Activated CD8-positive, alpha-beta memory T cell treated with anti-CD3 and anti-CD28 coated beads, Interleukin-2, amount 10 ng/mL, durations not matched to agents 7 days and 5 days (primary cell): Measurements from ENCODE around the gene RNF103. TPM values are rescaled to one million over a fixed set of nuclear protein-coding genes. Genes with fewer than 3 reads are reported as not detected.

ENCODE experiments used
- ATAC-seq: fragments of 150-1000 bp; cut with Tn5 transposase; one replicate; pipeline ENCODE4 v1.10.0; 2021; ENCODE audit warnings: moderate library complexity
- CTCF ChIA-PET: fragments of 350-600 bp; sonication (Branson Sonifier 250); formaldehyde crosslinking; loops from one replicate; lab custom pipeline; 2021; ENCODE audit warnings: antibody characterized with exemption; lab: Charles Lee
- DNase-seq: peaks from one replicate; pipeline ENCODE4 v3.0.0-alpha.2; 2020
- H3K27ac Mint-ChIP-seq: one replicate; pipeline ENCODE4 v1.8.0; 2021; ENCODE audit warnings: mild to moderate bottlenecking, mixed read lengths
- H3K27me3 Mint-ChIP-seq: one replicate; pipeline ENCODE4 v1.8.0; 2021; ENCODE audit warnings: mixed read lengths
- H3K36me3 Mint-ChIP-seq: one replicate; pipeline ENCODE4 v1.8.0; 2021; ENCODE audit warnings: mild to moderate bottlenecking, mixed read lengths
- H3K4me1 Mint-ChIP-seq: one replicate; pipeline ENCODE4 v1.8.0; 2021; ENCODE audit warnings: mixed read lengths
- H3K4me3 Mint-ChIP-seq: one replicate; pipeline ENCODE4 v1.8.0; 2021; ENCODE audit warnings: mild to moderate bottlenecking, moderate library complexity, mixed read lengths
- H3K9me3 Mint-ChIP-seq: one replicate; pipeline ENCODE4 v1.8.0; 2022; ENCODE audit warnings: low read depth, mixed read lengths
- total RNA-seq, 2 experiments: library from RNA; stranded (reverse); gene quantifications; one replicate each; pipeline ENCODE4 v1.2.3, GENCODE V29; 2021

The RNF103 gene
- total RNA-seq, 2 experiments from 2014 or later, result 12.9 to 13.1 TPM

GRCh38 chr2:86638712-86639111 lies 15.0 kb upstream of the RNF103 start:
- H3K4me3 Mint-ChIP-seq, result no peak overlapping the region
- H3K4me1 Mint-ChIP-seq, result no peaks in the 10 kb centered on the region
- peaks cover 6% of the 10 kb centered on the region for H3K27me3 Mint-ChIP-seq
- CTCF ChIA-PET, result no interaction called here
- peaks cover 4% of the 10 kb centered on the region for H3K9me3 Mint-ChIP-seq
- DNase-seq (no peak), ATAC-seq (no peak)
- no peak overlapping the region for H3K27ac Mint-ChIP-seq
- peaks cover 5% of the 10 kb centered on the region for H3K36me3 Mint-ChIP-seq

GRCh38 chr2:86636842-86637241 lies 13.2 kb upstream of the RNF103 start:
- Mint-ChIP-seq H3K4me3 (no peak overlapping the region), H3K27ac (no peak overlapping the region), H3K27me3 (peaks cover 6% of the 10 kb centered on the region), H3K36me3 (peaks cover 3% of the 10 kb centered on the region), H3K9me3 (peaks cover 4% of the 10 kb centered on the region), H3K4me1 (no peaks in the 10 kb centered on the region)
- CTCF ChIA-PET, result no interaction called here
- ATAC-seq (no peak), DNase-seq (no peak)

- Mint-ChIP-seq H3K27ac (no peak overlapping the region), H3K4me1 (no peaks in the 10 kb centered on the region), H3K9me3 (no peaks in the 10 kb centered on the region), H3K27me3 (peaks cover 3% of the 10 kb centered on the region), H3K36me3 (no peaks in the 10 kb centered on the region), H3K4me3 (no peak overlapping the region)
- CTCF ChIA-PET, result interaction anchor here (0.9 kb wide), 1 partner anchor 45 kb away, joined by 3 read pairs; no protein-coding TSS in a partner anchor
- no peak for ATAC-seq
- DNase-seq, result no peak
These were observed 10.7 kb upstream of the RNF103 start for GRCh38 chr2:86634352-86634751.

GRCh38 chr2:86633155-86633651 lies 9.5 kb upstream of the RNF103 start:
- no peak for DNase-seq
- Mint-ChIP-seq H3K9me3 (no peaks in the 10 kb centered on the region), H3K27ac (no peak overlapping the region), H3K27me3 (peaks cover 9% of the 10 kb centered on the region), H3K4me3 (no peak overlapping the region), H3K4me1 (no peaks in the 10 kb centered on the region), H3K36me3 (no peaks in the 10 kb centered on the region)
- CTCF ChIA-PET, result interaction anchor here (0.6 kb wide), 1 partner anchor 1406 kb away, joined by 3 read pairs; no protein-coding TSS in a partner anchor
- no peak for ATAC-seq

GRCh38 chr2:86632672-86633071 lies 9.0 kb upstream of the RNF103 start:
- CTCF ChIA-PET, result no interaction called here
- Mint-ChIP-seq H3K36me3 (no peaks in the 10 kb centered on the region), H3K9me3 (no peaks in the 10 kb centered on the region), H3K4me1 (no peaks in the 10 kb centered on the region), H3K27me3 (peaks cover 9% of the 10 kb centered on the region), H3K4me3 (no peak overlapping the region), H3K27ac (no peak overlapping the region)
- DNase-seq (no peak), ATAC-seq (no peak)

GRCh38 chr2:86631846-86632485 lies 8.3 kb upstream of the RNF103 start:
- Mint-ChIP-seq H3K9me3 (no peaks in the 10 kb centered on the region), H3K27me3 (peaks cover 9% of the 10 kb centered on the region), H3K36me3 (no peaks in the 10 kb centered on the region), H3K4me1 (no peaks in the 10 kb centered on the region), H3K4me3 (no peak overlapping the region), H3K27ac (no peak overlapping the region)
- CTCF ChIA-PET, result no interaction called here
- no peak for ATAC-seq
- DNase-seq, result no peak

GRCh38 chr2:86628091-86628522 lies 4.4 kb upstream of the RNF103 start:
- no peaks in the 10 kb centered on the region for H3K9me3 Mint-ChIP-seq
- DNase-seq (no peak), ATAC-seq (no peak)
- H3K4me1 Mint-ChIP-seq, result peaks cover 5% of the 10 kb centered on the region
- no peak overlapping the region for H3K27ac Mint-ChIP-seq
- H3K27me3 Mint-ChIP-seq, result peaks cover 9% of the 10 kb centered on the region
- H3K4me3 Mint-ChIP-seq, result no peak overlapping the region
- no peaks in the 10 kb centered on the region for H3K36me3 Mint-ChIP-seq
- CTCF ChIA-PET, result no interaction called here

GRCh38 chr2:86627550-86627949 lies 3.9 kb upstream of the RNF103 start:
- ATAC-seq, result no peak

GRCh38 chr2:86625096-86625495 lies 1.4 kb upstream of the RNF103 start:
- CTCF ChIA-PET, result no interaction called here

More at GRCh38 chr2:86627550-86627949, 3.9 kb upstream of the RNF103 start:
- no peaks in the 10 kb centered on the region for H3K36me3 Mint-ChIP-seq
- no peak overlapping the region for H3K27ac Mint-ChIP-seq
- peaks cover 9% of the 10 kb centered on the region for H3K27me3 Mint-ChIP-seq
- DNase-seq, result no peak
- no peak overlapping the region for H3K4me3 Mint-ChIP-seq
- no peaks in the 10 kb centered on the region for H3K9me3 Mint-ChIP-seq
- peaks cover 5% of the 10 kb centered on the region for H3K4me1 Mint-ChIP-seq
- CTCF ChIA-PET, result interaction anchor here (0.8 kb wide), 1 partner anchor 185 kb away, joined by 3 read pairs; no protein-coding TSS in a partner anchor

GRCh38 chr2:86624267-86624547 lies 542 bp upstream of the RNF103 start:
- CTCF ChIA-PET, result no interaction called here
- ATAC-seq (no peak), DNase-seq (no peak)
- Mint-ChIP-seq H3K9me3 (no peaks in the 10 kb centered on the region), H3K27ac (peak overlapping the region; percentile 82), H3K4me1 (peaks cover 20% of the 10 kb centered on the region), H3K36me3 (peaks cover 9% of the 10 kb centered on the region), H3K27me3 (peaks cover 5% of the 10 kb centered on the region), H3K4me3 (peak overlapping the region; percentile 70)

More at GRCh38 chr2:86625096-86625495, 1.4 kb upstream of the RNF103 start:
- H3K36me3 Mint-ChIP-seq, result peaks cover 2% of the 10 kb centered on the region
- ATAC-seq, result no peak
- peaks cover 9% of the 10 kb centered on the region for H3K27me3 Mint-ChIP-seq
- no peak for DNase-seq
- H3K4me1 Mint-ChIP-seq, result peaks cover 19% of the 10 kb centered on the region
- no peaks in the 10 kb centered on the region for H3K9me3 Mint-ChIP-seq
- no peak overlapping the region for H3K4me3 Mint-ChIP-seq
- H3K27ac Mint-ChIP-seq, result no peak overlapping the region

GRCh38 chr2:86623043-86623493 lies 597 bp downstream of the RNF103 start:
- no peaks in the 10 kb centered on the region for H3K27me3 Mint-ChIP-seq
- peak overlapping the region; percentile 97 for H3K27ac Mint-ChIP-seq
- H3K36me3 Mint-ChIP-seq, result peaks cover 14% of the 10 kb centered on the region
- CTCF ChIA-PET, result interaction anchor here (0.8 to 1.7 kb wide), 3 partner anchors 9 to 182 kb away, joined by 3 to 6 read pairs (median 3); partner anchors contain the start of gene KDM3A
- no peaks in the 10 kb centered on the region for H3K9me3 Mint-ChIP-seq
- H3K4me1 Mint-ChIP-seq, result peaks cover 24% of the 10 kb centered on the region
- ATAC-seq (peak; percentile 41), DNase-seq (peak; percentile 67)
- peak overlapping the region; percentile 94 for H3K4me3 Mint-ChIP-seq

GRCh38 chr2:86622519-86623042 lies 1.1 kb downstream of the RNF103 start:
- Mint-ChIP-seq H3K4me3 (peak overlapping the region; percentile 94), H3K27me3 (no peaks in the 10 kb centered on the region), H3K4me1 (peaks cover 26% of the 10 kb centered on the region), H3K9me3 (no peaks in the 10 kb centered on the region), H3K27ac (peak overlapping the region; percentile 97), H3K36me3 (peaks cover 14% of the 10 kb centered on the region)
- CTCF ChIA-PET, result interaction anchor here (0.8 to 1.7 kb wide), 4 partner anchors 9 to 182 kb away, joined by 3 to 6 read pairs (median 3); partner anchors contain the start of gene KDM3A
- DNase-seq (peak; percentile 53), ATAC-seq (no peak)

GRCh38 chr2:86621280-86621943 lies 2.3 kb downstream of the RNF103 start:
- Mint-ChIP-seq H3K4me1 (peaks cover 32% of the 10 kb centered on the region), H3K27ac (peak overlapping the region; percentile 97), H3K4me3 (peak overlapping the region; percentile 94), H3K9me3 (no peaks in the 10 kb centered on the region), H3K27me3 (no peaks in the 10 kb centered on the region), H3K36me3 (peaks cover 22% of the 10 kb centered on the region)
- DNase-seq (no peak), ATAC-seq (no peak)
- CTCF ChIA-PET, result no interaction called here
